Effector memory CD8-positive, alpha-beta T cell (primary cell): Measurements from ENCODE around the gene RPL7L1.
"Not testable (repeated sequence)": the region's sequence is repeated elsewhere in the genome, so short reads cannot be mapped to it uniquely, and the experiment has no call there.

ENCODE experiments used
- ATAC-seq: fragments of 150-1000 bp; cut with Tn5 transposase; replicated peaks from 2 replicates; pipeline ENCODE4 v1.10.0; 2021; ENCODE audit warnings: mild to moderate bottlenecking, moderate library complexity
- DNase-seq, 3 experiments: peaks; one replicate each; pipeline ENCODE4 v3.0.0; 2021
- H3K27ac Mint-ChIP-seq, 2 donors: one replicate each; pipeline ENCODE4 v1.8.0; 2022; ENCODE audit warnings: mild to moderate bottlenecking in 2 of 2, mixed read lengths in 2 of 2, moderate library complexity in 2 of 2
- H3K27me3 Mint-ChIP-seq, 2 donors: one replicate each; pipeline ENCODE4 v1.8.0; 2022; ENCODE audit warnings: mixed read lengths in 2 of 2
- H3K36me3 Mint-ChIP-seq: one replicate; pipeline ENCODE4 v1.8.0; 2022; ENCODE audit warnings: mild to moderate bottlenecking, moderate library complexity, mixed read lengths; ENCODE audit not compliant: insufficient read depth
- H3K4me1 Mint-ChIP-seq, 2 donors: one replicate each; pipeline ENCODE4 v1.8.0; 2022; ENCODE audit warnings: low read depth in 2 of 2, mixed read lengths in 2 of 2
- H3K4me3 Mint-ChIP-seq, 2 donors: one replicate each; pipeline ENCODE4 v1.8.0; 2022; ENCODE audit warnings: mild to moderate bottlenecking in 2 of 2, mixed read lengths in 2 of 2, moderate library complexity in 2 of 2
- H3K9me3 Mint-ChIP-seq, 2 donors: one replicate each; pipeline ENCODE4 v1.8.0; 2022; ENCODE audit warnings: mixed read lengths in 2 of 2

The RPL7L1 gene

DNA sequence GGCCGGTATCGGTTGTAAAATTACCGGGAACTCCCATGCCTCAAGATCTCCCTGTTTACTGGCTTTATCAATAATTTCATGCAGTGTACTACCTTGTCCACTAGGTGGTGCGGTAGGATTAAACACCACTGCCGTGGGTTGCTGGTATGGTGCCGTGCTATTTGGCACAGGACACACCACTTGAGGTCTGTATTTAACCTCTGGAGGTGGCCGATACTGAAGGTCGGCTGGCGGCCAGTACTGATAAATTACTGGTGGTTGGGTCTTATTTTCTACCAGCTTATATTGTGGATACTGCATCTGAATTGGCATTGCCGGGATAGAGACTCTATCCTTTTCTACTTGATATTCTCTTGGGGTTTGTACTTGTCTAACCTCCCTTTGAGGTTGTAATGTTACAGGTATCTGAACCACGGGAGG is 22.1 kb downstream of the RPL7L1 start:
- Mint-ChIP-seq H3K36me3 (no peaks in the 10 kb centered on the region), H3K27me3 (no peaks in the 10 kb centered on the region), H3K4me3 (no peak overlapping the region), H3K4me1 (peaks cover 6 to 8% of the 10 kb centered on the region in 2 donors), H3K27ac (no peak overlapping the region), H3K9me3 (no peaks in the 10 kb centered on the region)
- DNase-seq = peak; percentile 69 to 79 (median 75)
- peak; percentile 99 for ATAC-seq

DNA sequence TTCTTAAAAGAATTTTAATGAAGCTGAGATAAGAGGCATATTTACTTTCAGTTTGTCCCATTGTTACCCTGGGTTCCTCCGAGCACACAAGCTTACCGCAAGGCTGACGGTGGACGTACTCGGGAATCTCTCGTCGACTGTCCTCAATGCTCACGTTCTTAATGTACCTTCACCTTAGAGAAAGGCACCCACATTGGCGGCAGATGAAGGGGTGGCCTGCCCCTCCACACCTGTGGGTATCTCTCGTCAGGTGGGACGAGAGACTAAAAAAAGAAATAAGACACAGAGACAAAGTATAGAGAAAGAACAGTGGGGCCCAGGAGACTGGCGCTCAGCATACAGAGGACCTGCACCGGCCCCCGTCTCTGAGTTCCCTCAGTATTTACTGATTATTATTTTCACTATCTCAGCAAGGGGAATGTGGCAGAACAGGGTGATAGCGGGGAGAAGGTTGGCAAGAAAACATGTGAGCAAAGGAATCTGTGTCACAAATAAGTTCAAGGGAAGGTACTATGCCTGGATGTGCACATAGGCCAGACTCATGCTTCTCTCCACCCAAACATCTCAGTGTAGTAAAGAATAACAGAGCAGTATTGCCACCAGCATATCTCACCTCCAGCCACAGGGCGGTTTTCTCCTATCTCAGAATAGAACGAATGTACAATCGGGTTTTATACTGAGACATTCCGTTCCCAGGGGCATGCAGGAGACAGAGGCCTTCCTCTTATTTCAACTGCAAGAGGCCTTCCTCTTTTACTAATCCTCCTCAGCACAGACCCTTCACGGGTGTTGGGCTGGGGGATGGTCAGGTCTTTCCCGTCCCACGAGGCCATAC is 23.2 kb downstream of the RPL7L1 start:
- not testable (repeated sequence) for ATAC-seq, DNase-seq, H3K36me3 Mint-ChIP-seq, H3K27ac Mint-ChIP-seq, H3K4me1 Mint-ChIP-seq, H3K4me3 Mint-ChIP-seq, H3K9me3 Mint-ChIP-seq, H3K27me3 Mint-ChIP-seq

DNA sequence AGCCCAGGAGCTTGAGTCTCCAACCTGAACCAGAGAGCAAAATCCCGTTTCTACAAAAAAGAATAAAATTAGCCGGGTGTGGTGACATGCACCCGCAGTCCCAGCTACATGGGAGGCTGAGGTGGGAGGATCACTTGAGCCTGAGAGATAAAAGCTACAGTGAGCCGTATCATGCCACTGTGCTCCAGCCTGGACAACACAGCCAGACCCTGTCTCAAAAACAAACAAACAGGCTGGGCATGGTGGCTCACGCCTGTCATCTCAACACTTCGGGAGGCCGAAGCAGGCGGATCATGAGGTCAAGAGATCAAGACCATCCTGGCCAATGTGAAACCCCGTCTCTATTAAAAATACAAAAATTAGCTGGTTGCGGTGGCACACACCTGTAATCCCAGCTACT is 25.1 kb downstream of the RPL7L1 start:
- Mint-ChIP-seq H3K36me3 (no peaks in the 10 kb centered on the region), H3K27me3 (no peaks in the 10 kb centered on the region), H3K9me3 (no peaks in the 10 kb centered on the region), H3K27ac (no peak overlapping the region), H3K4me3 (no peak overlapping the region), H3K4me1 (peaks cover 6 to 8% of the 10 kb centered on the region in 2 donors)
- no peak for ATAC-seq
- no peak for DNase-seq

DNA sequence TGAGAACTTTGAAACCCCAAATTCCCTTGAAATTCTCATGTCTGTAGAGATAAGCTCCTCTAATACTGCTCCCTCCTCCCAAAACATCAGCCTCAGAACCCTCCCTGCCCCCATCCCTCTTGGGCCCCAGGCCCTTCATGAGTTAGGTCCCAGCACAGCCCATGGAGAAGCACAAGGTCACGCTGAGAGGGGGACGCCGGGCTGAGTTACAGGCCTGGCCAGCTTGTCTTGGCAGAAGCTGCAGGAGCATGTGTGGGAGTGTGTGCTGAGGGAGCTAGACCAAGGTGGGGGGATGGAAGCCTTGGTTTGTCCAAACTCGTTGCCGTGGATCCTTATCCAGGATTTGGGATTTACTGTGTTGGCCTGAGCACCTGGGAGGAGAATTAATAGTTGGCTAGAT is 27.9 kb downstream of the RPL7L1 start:
- no peaks in the 10 kb centered on the region for H3K36me3 Mint-ChIP-seq
- peaks cover 0 to 3% of the 10 kb centered on the region in 2 donors for H3K4me1 Mint-ChIP-seq
- no peak for ATAC-seq
- no peak for DNase-seq
- H3K27me3 Mint-ChIP-seq = peaks cover 6 to 11% of the 10 kb centered on the region in 2 donors
- no peaks in the 10 kb centered on the region for H3K9me3 Mint-ChIP-seq
- no peak overlapping the region for H3K4me3 Mint-ChIP-seq
- no peak overlapping the region for H3K27ac Mint-ChIP-seq

DNA sequence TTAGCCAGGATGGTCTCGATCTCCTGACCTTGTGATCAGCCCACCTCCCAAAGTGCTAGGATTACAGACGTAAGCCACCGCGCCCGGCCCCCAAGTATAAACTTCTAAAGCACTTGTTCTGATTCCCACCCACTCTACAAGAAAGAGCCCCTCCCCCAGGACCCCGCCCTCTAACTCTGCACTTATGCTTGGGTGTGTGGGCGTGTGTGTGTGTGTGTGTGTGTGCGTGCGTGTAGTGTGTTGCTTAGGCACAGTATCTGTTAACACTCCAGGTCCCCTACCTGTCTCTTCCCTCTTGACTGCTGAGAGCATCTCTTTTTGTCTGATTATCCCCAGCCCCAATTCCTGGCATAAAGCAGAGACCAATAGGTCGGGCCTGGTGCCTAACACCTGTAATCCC is 30.4 kb downstream of the RPL7L1 start:
- Mint-ChIP-seq H3K4me1 (peaks cover 0 to 3% of the 10 kb centered on the region in 2 donors), H3K36me3 (no peaks in the 10 kb centered on the region), H3K27me3 (peaks cover 6 to 26% of the 10 kb centered on the region in 2 donors), H3K27ac (no peak overlapping the region), H3K4me3 (no peak overlapping the region), H3K9me3 (no peaks in the 10 kb centered on the region)
- DNase-seq = no peak
- ATAC-seq = no peak

DNA sequence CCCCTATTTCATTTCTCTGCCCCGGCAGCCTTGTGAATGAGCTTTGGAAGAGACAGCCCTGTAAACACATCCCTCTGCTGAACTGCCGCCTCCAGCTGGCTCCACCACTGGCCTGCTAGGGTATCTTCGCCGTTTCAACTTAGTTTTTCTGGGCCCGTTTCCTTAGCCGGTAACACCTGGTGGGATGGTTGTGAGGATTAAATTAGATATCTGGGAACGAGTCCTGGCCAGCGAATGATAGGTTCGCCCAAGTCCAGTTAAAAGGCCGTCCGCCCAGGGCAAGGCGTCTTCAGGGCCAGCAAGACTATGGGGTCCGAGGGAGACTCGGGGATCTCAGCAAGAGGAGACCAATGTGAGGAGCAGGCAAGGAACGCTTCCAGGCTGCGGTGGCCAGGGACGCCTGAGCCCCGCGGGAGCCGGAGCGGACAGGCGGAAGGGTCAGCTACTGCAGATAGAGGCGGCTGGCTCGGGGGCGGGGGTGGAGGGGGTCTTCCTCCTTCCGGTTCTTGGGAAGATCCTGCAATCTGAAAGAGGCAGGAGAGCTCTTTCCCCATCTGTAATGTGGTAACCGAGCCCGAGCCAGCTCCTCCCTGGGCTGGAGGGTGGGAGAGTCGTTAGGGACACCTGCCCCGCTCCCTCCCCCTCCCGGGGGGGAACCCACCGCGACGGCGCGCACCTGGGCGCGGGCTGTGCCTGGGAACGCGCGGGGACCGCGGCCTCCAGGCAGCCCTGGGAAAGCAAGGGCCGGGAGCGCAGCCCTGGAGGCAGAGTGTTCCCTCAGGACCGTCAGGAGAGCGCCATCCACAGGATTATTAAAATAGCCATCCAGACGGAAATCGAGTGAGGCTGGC is 32.0 kb downstream of the RPL7L1 start:
- no peak for ATAC-seq
- H3K27me3 Mint-ChIP-seq = peaks cover 6 to 34% of the 10 kb centered on the region in 2 donors
- no peak for DNase-seq
- H3K36me3 Mint-ChIP-seq = no peaks in the 10 kb centered on the region
- H3K9me3 Mint-ChIP-seq = no peaks in the 10 kb centered on the region
- no peak overlapping the region for H3K27ac Mint-ChIP-seq
- peaks cover 0 to 3% of the 10 kb centered on the region in 2 donors for H3K4me1 Mint-ChIP-seq
- no peak overlapping the region for H3K4me3 Mint-ChIP-seq

DNA sequence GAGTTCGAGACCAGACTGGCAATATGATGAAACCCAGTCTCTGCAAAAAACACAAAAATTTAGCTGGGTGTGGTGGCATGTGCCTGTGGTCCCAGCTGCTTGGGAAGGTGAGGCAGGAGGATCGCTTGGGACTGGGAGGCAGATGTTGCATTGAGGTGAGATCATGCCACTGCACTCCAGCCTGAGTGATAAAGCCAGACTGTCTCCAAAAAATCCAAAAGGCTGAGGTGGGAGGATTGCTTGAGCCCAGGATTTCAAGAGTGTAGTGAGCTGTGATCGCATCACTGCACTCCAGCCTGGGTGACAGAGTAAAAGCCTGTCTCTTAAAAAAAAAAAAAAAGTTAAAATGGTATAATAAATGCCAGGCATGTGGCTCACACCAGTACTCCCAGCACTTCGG is 35.1 kb downstream of the RPL7L1 start:
- Mint-ChIP-seq H3K27me3 (peaks cover 6 to 36% of the 10 kb centered on the region in 2 donors), H3K27ac (no peak overlapping the region), H3K4me1 (peaks cover 0 to 3% of the 10 kb centered on the region in 2 donors), H3K4me3 (no peak overlapping the region), H3K36me3 (no peaks in the 10 kb centered on the region), H3K9me3 (no peaks in the 10 kb centered on the region)
- DNase-seq (no peak), ATAC-seq (no peak)

DNA sequence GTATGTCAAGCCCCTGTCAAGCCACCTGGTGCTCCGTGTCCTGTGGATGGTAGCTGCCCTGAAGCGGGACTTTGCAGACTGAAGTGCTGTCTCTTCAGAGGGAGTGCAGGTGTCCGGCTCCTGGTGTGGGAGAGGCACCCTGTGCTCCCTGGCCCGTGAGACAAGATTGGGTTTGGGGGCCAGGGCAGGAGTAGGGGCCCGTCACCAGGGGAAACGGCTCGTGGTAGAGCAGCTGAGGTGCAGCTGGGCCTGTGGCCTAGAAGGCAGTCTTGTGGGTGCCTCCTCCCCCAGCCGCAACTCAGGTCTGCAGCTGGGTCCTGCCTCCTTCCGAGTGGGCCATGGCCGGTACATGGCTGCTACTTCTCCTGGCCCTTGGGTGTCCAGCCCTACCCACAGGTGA is 36.3 kb downstream of the RPL7L1 start, which contains the start of gene PTCRA:
TSS of gene PTCRA (plus strand) at position 322 of the 400 bp plus-strand sequence. CDS start at position 339, 17 bp downstream.
- H3K9me3 Mint-ChIP-seq = no peaks in the 10 kb centered on the region
- H3K27ac Mint-ChIP-seq = peak within 1 kb of the TSS in 1 of 2 donors; percentile 44
- ATAC-seq = no peak
- H3K36me3 Mint-ChIP-seq = no peaks in the 10 kb centered on the region
- peaks cover 6 to 36% of the 10 kb centered on the region in 2 donors for H3K27me3 Mint-ChIP-seq
- DNase-seq = no peak
- no peak within 1 kb of the TSS for H3K4me3 Mint-ChIP-seq
- H3K4me1 Mint-ChIP-seq = peaks cover 0 to 3% of the 10 kb centered on the region in 2 donors

DNA sequence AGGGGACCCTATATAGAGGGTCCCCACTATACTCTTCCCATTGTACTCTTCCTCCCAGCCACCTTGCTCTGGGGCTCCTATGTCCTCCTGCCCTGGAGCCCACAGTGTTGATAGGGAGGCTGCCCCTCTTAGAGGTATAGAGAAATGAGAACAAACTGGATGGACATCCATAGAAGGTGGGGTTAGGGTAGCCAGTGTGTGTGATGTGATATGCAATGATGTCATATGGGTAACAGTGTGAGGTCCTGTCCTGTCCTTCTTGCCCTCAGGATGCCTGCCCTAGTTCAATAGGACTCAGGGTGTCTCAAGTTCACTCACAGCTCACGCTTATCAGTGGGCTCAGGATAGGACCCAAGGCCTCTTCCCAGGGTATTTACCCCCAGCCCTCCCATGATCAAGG is 36.9 kb downstream of the RPL7L1 start:
- ATAC-seq = no peak
- Mint-ChIP-seq H3K36me3 (no peaks in the 10 kb centered on the region), H3K4me3 (no peak overlapping the region), H3K27me3 (peaks cover 1 to 30% of the 10 kb centered on the region in 2 donors), H3K27ac (no peak overlapping the region), H3K4me1 (peaks cover 0 to 1% of the 10 kb centered on the region in 2 donors), H3K9me3 (no peaks in the 10 kb centered on the region)
- DNase-seq = no peak

DNA sequence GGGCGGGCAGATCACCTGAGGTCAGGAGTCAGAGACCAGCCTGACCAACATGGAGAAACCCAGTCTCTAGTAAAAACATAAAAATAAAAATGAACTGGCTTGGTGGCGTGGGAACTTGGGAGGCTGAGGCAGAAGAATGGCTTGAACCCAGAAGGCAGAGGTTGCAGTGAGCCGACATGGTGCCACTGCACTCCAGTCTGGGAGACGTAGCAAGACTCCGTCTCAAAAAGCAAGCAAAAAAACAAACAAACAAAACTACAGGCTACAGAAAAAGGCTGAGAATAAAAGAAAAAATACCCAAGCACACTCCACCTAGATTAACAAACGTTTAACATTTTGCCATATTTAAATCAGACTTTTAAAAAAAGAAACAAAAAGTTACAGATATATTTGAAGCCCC is 42.4 kb downstream of the RPL7L1 start:
- H3K4me1 Mint-ChIP-seq = no peaks in the 10 kb centered on the region

DNA sequence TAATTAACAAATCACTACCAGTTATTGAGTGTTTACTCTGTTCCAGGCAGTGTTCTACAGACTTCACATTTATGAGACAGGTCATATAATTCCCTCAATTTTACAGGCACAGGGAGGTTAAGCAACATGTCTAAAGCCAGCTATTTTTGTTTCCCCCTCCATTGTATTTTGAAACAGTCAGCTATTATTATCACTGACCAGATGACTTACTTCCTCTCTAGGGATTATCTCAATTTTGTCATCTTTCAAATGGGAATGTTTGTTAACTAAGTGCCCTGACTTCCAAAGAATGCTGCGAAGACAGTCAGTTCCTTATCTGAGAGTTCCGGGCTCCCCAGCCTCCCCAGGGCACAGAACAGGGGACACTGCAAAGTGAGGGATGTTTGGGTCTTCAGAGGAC is 44.2 kb downstream of the RPL7L1 start:
- Mint-ChIP-seq H3K4me3 (no peak overlapping the region), H3K9me3 (no peaks in the 10 kb centered on the region), H3K27me3 (no peaks in the 10 kb centered on the region), H3K36me3 (peaks cover under 1% of the 10 kb centered on the region), H3K27ac (no peak overlapping the region), H3K4me1 (peaks cover 5% of the 10 kb centered on the region in 2 donors)
- DNase-seq (no peak), ATAC-seq (no peak)

More for the DNA sequence above, 42.4 kb downstream of the RPL7L1 start:
- no peaks in the 10 kb centered on the region for H3K9me3 Mint-ChIP-seq
- H3K36me3 Mint-ChIP-seq = no peaks in the 10 kb centered on the region
- no peak overlapping the region for H3K4me3 Mint-ChIP-seq
- H3K27ac Mint-ChIP-seq = no peak overlapping the region
- ATAC-seq = no peak
- no peak for DNase-seq
- no peaks in the 10 kb centered on the region for H3K27me3 Mint-ChIP-seq

DNA sequence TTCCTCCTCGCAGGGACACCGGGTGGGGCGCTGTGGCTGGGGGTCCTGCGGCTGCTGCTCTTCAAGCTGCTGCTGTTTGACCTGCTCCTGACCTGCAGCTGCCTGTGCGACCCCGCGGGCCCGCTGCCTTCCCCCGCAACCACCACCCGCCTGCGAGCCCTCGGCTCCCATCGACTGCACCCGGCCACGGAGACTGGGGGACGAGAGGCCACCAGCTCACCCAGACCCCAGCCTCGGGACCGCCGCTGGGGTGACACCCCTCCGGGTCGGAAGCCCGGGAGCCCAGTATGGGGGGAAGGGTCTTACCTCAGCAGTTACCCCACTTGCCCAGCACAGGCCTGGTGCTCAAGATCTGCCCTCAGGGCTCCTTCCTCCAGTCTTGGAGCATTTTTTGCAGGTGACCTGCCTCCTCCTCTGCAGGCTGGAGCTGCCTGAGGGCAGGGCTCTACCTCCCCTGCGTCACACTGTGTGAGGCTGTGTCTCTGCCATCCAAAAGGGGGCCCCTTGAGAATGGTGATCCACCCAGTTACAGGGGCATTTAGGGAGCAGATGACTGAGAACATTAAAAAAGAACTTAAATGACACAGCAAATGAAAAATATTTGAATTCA is 45.9 kb downstream of the RPL7L1 start:
- no peak for DNase-seq
- H3K4me1 Mint-ChIP-seq = peaks cover 13 to 15% of the 10 kb centered on the region in 2 donors
- H3K27ac Mint-ChIP-seq = no peak overlapping the region
- peaks cover 16% of the 10 kb centered on the region for H3K36me3 Mint-ChIP-seq
- H3K27me3 Mint-ChIP-seq = no peaks in the 10 kb centered on the region
- no peak overlapping the region for H3K4me3 Mint-ChIP-seq
- no peaks in the 10 kb centered on the region for H3K9me3 Mint-ChIP-seq
- ATAC-seq = no peak
